GM23338 (cell line): ENCODE data around the gene COX10.

Experiments used
- CTCF ChIP-seq, 2 experiments: fragments of 200-600 bp in 1 of 2; sonication (generic) in 1 of 2; conservative IDR thresholded peaks; 2 replicates each; pipeline versions ENCODE4 v1.5.1 to v1.6.1; 2016 to 2017; ENCODE audit warnings: antibody characterized with exemption in 2 of 2, low read depth in 2 of 2, mild to moderate bottlenecking in 2 of 2, moderate library complexity in 1 of 2
- EZH2 ChIP-seq: fragments of 200-600 bp; sonication (generic); IDR thresholded peaks from one replicate; pipeline ENCODE4 v1.8.0; 2017; ENCODE audit warnings: antibody characterized with exemption, mild to moderate bottlenecking, low read depth; ENCODE audit not compliant: unreplicated experiment
- EZH2phosphoT487 ChIP-seq: fragments of 200-600 bp; sonication (generic); IDR thresholded peaks from one replicate; pipeline ENCODE4 v1.8.1; 2018; ENCODE audit warnings: antibody characterized with exemption; ENCODE audit not compliant: unreplicated experiment
- JUNB ChIP-seq: IDR thresholded peaks from one replicate; pipeline ENCODE4 v1.6.1; 2016; ENCODE audit warnings: antibody characterized with exemption; ENCODE audit not compliant: unreplicated experiment
- POLR2AphosphoS5 ChIP-seq: IDR thresholded peaks from 2 replicates; pipeline ENCODE4 v1.6.1; 2016; ENCODE audit warnings: antibody characterized with exemption, low read depth
- STAT1 ChIP-seq: IDR thresholded peaks from one replicate; pipeline ENCODE4 v1.6.1; 2016; ENCODE audit warnings: antibody characterized with exemption; ENCODE audit not compliant: unreplicated experiment
- ZNF114 ChIP-seq: fragments of 250-450 bp; sonication (Bioruptor Pico); IDR thresholded peaks from 2 replicates; pipeline ENCODE4 v1.5.0; 2020; ENCODE audit warnings: mild to moderate bottlenecking, moderate library complexity
- ZNF331 ChIP-seq: fragments of 250-450 bp; sonication (Bioruptor Pico); IDR thresholded peaks from 2 replicates; pipeline ENCODE4 v1.5.0; 2020; ENCODE audit warnings: low read depth, mild to moderate bottlenecking, moderate library complexity
- TF ChIP-seq, protein P1 (sequence below): IDR thresholded peaks from one replicate; pipeline ENCODE4 v1.6.1; 2018; ENCODE audit warnings: antibody characterized with exemption; ENCODE audit not compliant: unreplicated experiment

GRCh38 chr17:14118951-14119350, 49.6 kb downstream of the COX10 start:
- TF ChIP-seq CTCF (conservative IDR thresholded peaks at IDR 0.05; ENCODE audit: low read depth in 2 of 2) (no peak), EZH2 (no peak), EZH2phosphoT487 (no peak), ZNF114 (no peak), ZNF331 (CRISPR knock-in tag) (no peak), POLR2AphosphoS5 (no peak), JUNB (no peak), STAT1 (no peak)
- TF ChIP-seq, protein P1, sequence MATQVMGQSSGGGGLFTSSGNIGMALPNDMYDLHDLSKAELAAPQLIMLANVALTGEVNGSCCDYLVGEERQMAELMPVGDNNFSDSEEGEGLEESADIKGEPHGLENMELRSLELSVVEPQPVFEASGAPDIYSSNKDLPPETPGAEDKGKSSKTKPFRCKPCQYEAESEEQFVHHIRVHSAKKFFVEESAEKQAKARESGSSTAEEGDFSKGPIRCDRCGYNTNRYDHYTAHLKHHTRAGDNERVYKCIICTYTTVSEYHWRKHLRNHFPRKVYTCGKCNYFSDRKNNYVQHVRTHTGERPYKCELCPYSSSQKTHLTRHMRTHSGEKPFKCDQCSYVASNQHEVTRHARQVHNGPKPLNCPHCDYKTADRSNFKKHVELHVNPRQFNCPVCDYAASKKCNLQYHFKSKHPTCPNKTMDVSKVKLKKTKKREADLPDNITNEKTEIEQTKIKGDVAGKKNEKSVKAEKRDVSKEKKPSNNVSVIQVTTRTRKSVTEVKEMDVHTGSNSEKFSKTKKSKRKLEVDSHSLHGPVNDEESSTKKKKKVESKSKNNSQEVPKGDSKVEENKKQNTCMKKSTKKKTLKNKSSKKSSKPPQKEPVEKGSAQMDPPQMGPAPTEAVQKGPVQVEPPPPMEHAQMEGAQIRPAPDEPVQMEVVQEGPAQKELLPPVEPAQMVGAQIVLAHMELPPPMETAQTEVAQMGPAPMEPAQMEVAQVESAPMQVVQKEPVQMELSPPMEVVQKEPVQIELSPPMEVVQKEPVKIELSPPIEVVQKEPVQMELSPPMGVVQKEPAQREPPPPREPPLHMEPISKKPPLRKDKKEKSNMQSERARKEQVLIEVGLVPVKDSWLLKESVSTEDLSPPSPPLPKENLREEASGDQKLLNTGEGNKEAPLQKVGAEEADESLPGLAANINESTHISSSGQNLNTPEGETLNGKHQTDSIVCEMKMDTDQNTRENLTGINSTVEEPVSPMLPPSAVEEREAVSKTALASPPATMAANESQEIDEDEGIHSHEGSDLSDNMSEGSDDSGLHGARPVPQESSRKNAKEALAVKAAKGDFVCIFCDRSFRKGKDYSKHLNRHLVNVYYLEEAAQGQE, result no peak
